H1 (cell line): ENCODE data around the gene EIF1B.

ENCODE experiments used
- CTCF ChIP-seq, 3 experiments: IDR thresholded peaks; 1 replicate in 2 of 3; 2 replicates in 1 of 3; pipeline versions ENCODE4 v1.5.1 to v1.6.1; 2011; ENCODE audit warnings: low read length in 3 of 3, mild to moderate bottlenecking in 3 of 3, inconsistent platforms in 2 of 3, low read depth in 1 of 3, moderate library complexity in 1 of 3; ENCODE audit not compliant: insufficient read depth in 1 of 3; ENCODE audit errors: control extremely low read depth in 1 of 3
- GTF2F1 ChIP-seq: IDR thresholded peaks from 2 replicates; pipeline ENCODE4 v1.6.1; 2012; ENCODE audit warnings: low read depth, low read length, improper control_type of control experiment, borderline replicate concordance
- POLR2AphosphoS5 ChIP-seq: IDR thresholded peaks from 2 replicates; pipeline ENCODE4 v1.6.1; 2011; ENCODE audit warnings: low read depth, low read length
- SRF ChIP-seq: IDR thresholded peaks from 2 replicates; pipeline ENCODE4 v1.6.1; 2011; ENCODE audit warnings: mild to moderate bottlenecking, low read depth, low read length, moderate library complexity
- USF2 ChIP-seq: IDR thresholded peaks from 2 replicates; pipeline ENCODE4 v1.6.1; 2011; ENCODE audit warnings: low read length, improper control_type of control experiment

- TF ChIP-seq GTF2F1 (no peak), POLR2AphosphoS5 (no peak), CTCF (IDR thresholded peaks at IDR 0.05; ENCODE audit: control extremely low read depth in 1 of 3, insufficient read depth in 1 of 3, low read depth in 1 of 3, low read length in 3 of 3) (no peak), SRF (no peak), USF2 (no peak)
These were observed 23.2 kb downstream of the EIF1B start for GRCh38 chr3:40332684-40333083.
